GM23338 (cell line): ENCODE data around the gene SRSF7. TPM values are rescaled to one million over a fixed set of nuclear protein-coding genes. Genes with fewer than 3 reads are reported as not detected.

Source experiments
- ATAC-seq: fragments of 200-7000 bp; cut with Tn5 transposase; 3 replicates; pipeline ENCODE4 v1.9.1; 2020
- DNase-seq: peaks from one replicate; pipeline ENCODE4 v3.0.0-alpha.2; 2015; ENCODE audit warnings: low spot score
- H2AFZ ChIP-seq: fragments of 200-600 bp; sonication (generic); 2 replicates; pipeline ENCODE4 v1.8.0; 2016; ENCODE audit warnings: antibody characterized with exemption, mild to moderate bottlenecking, moderate library complexity
- H3F3A ChIP-seq: fragments of 200-600 bp; sonication (generic); replicated peaks from 2 replicates; pipeline ENCODE4 v1.8.0; 2017; ENCODE audit warnings: antibody characterized with exemption, mixed run types, low read depth
- H3K27ac ChIP-seq: fragments of 200-600 bp; sonication (generic); 2 replicates; pipeline ENCODE4 v1.6.1; 2016; ENCODE audit warnings: low read depth
- H3K27me3 ChIP-seq: fragments of 200-600 bp; sonication (generic); 2 replicates; pipeline ENCODE4 v1.8.0; 2016; ENCODE audit warnings: mild to moderate bottlenecking, mixed run types, moderate library complexity; ENCODE audit not compliant: insufficient read depth
- H3K36me3 ChIP-seq: fragments of 200-600 bp; sonication (generic); 2 replicates; pipeline ENCODE4 v1.8.0; 2016; ENCODE audit warnings: mild to moderate bottlenecking; ENCODE audit not compliant: insufficient read depth
- H3K4me1 ChIP-seq: fragments of 200-600 bp; sonication (generic); 2 replicates; pipeline ENCODE4 v1.8.0; 2016; ENCODE audit warnings: mild to moderate bottlenecking, moderate library complexity; ENCODE audit not compliant: insufficient read depth
- H3K4me2 ChIP-seq: fragments of 200-600 bp; sonication (generic); 2 replicates; pipeline ENCODE4 v1.7.1; 2017; ENCODE audit warnings: mixed run types
- H3K4me3 ChIP-seq: fragments of 200-600 bp; sonication (generic); 2 replicates; pipeline ENCODE4 v1.6.1; 2016; ENCODE audit warnings: mixed run types
- H3K79me2 ChIP-seq: fragments of 200-600 bp; sonication (generic); replicated peaks from 2 replicates; pipeline ENCODE4 v1.8.0; 2017; ENCODE audit warnings: mild to moderate bottlenecking; ENCODE audit not compliant: insufficient read depth
- H3K9me2 ChIP-seq: fragments of 200-600 bp; sonication (generic); 2 replicates; pipeline ENCODE4 v1.8.0; 2017; ENCODE audit not compliant: insufficient read depth
- H4K20me1 ChIP-seq: fragments of 200-600 bp; sonication (generic); replicated peaks from 2 replicates; pipeline ENCODE4 v1.8.0; 2017; ENCODE audit warnings: mild to moderate bottlenecking; ENCODE audit not compliant: insufficient read depth
- H3K27ac Mint-ChIP-seq: 2 replicates; pipeline ENCODE4 v1.8.0; 2020; ENCODE audit warnings: inconsistent platforms, mild to moderate bottlenecking, moderate library complexity, mixed read lengths
- H3K27me3 Mint-ChIP-seq: 3 replicates; pipeline ENCODE4 v1.8.0; 2022; ENCODE audit warnings: low read depth, mild to moderate bottlenecking, moderate library complexity, mixed read lengths, inconsistent platforms; ENCODE audit not compliant: insufficient read depth, poor library complexity
- H3K36me3 Mint-ChIP-seq: 3 replicates; pipeline ENCODE4 v1.8.0; 2021; ENCODE audit warnings: low read depth, mild to moderate bottlenecking, inconsistent platforms, moderate library complexity, mixed read lengths
- H3K4me1 Mint-ChIP-seq: 3 replicates; pipeline ENCODE4 v1.8.0; 2020; ENCODE audit warnings: mild to moderate bottlenecking, inconsistent platforms, mixed read lengths
- H3K4me3 Mint-ChIP-seq: 3 replicates; pipeline ENCODE4 v1.8.0; 2021; ENCODE audit warnings: moderate library complexity, mild to moderate bottlenecking, inconsistent platforms, mixed read lengths
- H3K9me3 Mint-ChIP-seq: 3 replicates; pipeline ENCODE4 v1.8.0; 2020; ENCODE audit warnings: moderate library complexity, mild to moderate bottlenecking, inconsistent platforms, mixed read lengths
- CREB1 ChIP-seq: fragments of 250-450 bp; sonication (Bioruptor Pico); IDR thresholded peaks from 2 replicates; pipeline ENCODE4 v1.5.0; 2020; ENCODE audit warnings: low read depth, mild to moderate bottlenecking, moderate library complexity
- CTCF ChIP-seq, 2 experiments: fragments of 200-600 bp in 1 of 2; sonication (generic) in 1 of 2; conservative IDR thresholded peaks; 2 replicates each; pipeline versions ENCODE4 v1.5.1 to v1.6.1; 2016 to 2017; ENCODE audit warnings: antibody characterized with exemption in 2 of 2, low read depth in 2 of 2, mild to moderate bottlenecking in 2 of 2, moderate library complexity in 1 of 2
- ETS1 ChIP-seq: IDR thresholded peaks from 2 replicates; pipeline ENCODE4 v1.6.1; 2016; ENCODE audit warnings: antibody characterized with exemption
- EZH2 ChIP-seq: fragments of 200-600 bp; sonication (generic); IDR thresholded peaks from one replicate; pipeline ENCODE4 v1.8.0; 2017; ENCODE audit warnings: antibody characterized with exemption, mild to moderate bottlenecking, low read depth; ENCODE audit not compliant: unreplicated experiment
- EZH2phosphoT487 ChIP-seq: fragments of 200-600 bp; sonication (generic); IDR thresholded peaks from one replicate; pipeline ENCODE4 v1.8.1; 2018; ENCODE audit warnings: antibody characterized with exemption; ENCODE audit not compliant: unreplicated experiment
- JUNB ChIP-seq: IDR thresholded peaks from one replicate; pipeline ENCODE4 v1.6.1; 2016; ENCODE audit warnings: antibody characterized with exemption; ENCODE audit not compliant: unreplicated experiment
- NANOG ChIP-seq: IDR thresholded peaks from 2 replicates; pipeline ENCODE4 v1.6.1; 2016; ENCODE audit warnings: antibody characterized with exemption, borderline replicate concordance
- POLR2AphosphoS5 ChIP-seq: IDR thresholded peaks from 2 replicates; pipeline ENCODE4 v1.6.1; 2016; ENCODE audit warnings: antibody characterized with exemption, low read depth
- REST ChIP-seq: IDR thresholded peaks from one replicate; pipeline ENCODE4 v1.6.1; 2018; ENCODE audit warnings: antibody characterized with exemption; ENCODE audit not compliant: unreplicated experiment
- STAT1 ChIP-seq: IDR thresholded peaks from one replicate; pipeline ENCODE4 v1.6.1; 2016; ENCODE audit warnings: antibody characterized with exemption; ENCODE audit not compliant: unreplicated experiment
- ZNF114 ChIP-seq: fragments of 250-450 bp; sonication (Bioruptor Pico); IDR thresholded peaks from 2 replicates; pipeline ENCODE4 v1.5.0; 2020; ENCODE audit warnings: mild to moderate bottlenecking, moderate library complexity
- ZNF331 ChIP-seq: fragments of 250-450 bp; sonication (Bioruptor Pico); IDR thresholded peaks from 2 replicates; pipeline ENCODE4 v1.5.0; 2020; ENCODE audit warnings: low read depth, mild to moderate bottlenecking, moderate library complexity
- ZNF462 ChIP-seq: fragments of 250-450 bp; sonication (Bioruptor Pico); IDR thresholded peaks from 2 replicates; pipeline ENCODE4 v1.5.0; 2020; ENCODE audit warnings: mild to moderate bottlenecking, moderate library complexity
- polyA plus RNA-seq: library from polyadenylated mRNA; unstranded; fragments of >200 nt; fragmentation: Nextera tagmentation; extraction: Ambion mirVana; gene quantifications from 2 replicates; pipeline ENCODE4 v1.2.1, GENCODE V29; 2016
- total RNA-seq: library from RNA; depleted of rRNA; stranded (reverse); fragments of >200 nt; shearing (Covaris generic); gene quantifications from 2 replicates; pipeline ENCODE4 v1.2.3, GENCODE V29; 2014

SRSF7 gene
- total and polyA plus RNA-seq, 2 experiments from 2014 or later: 251 to 572 TPM

GRCh38 chr2:38697116-38697840 is 53.9 kb downstream of the SRSF7 start:
- Mint-ChIP-seq H3K9me3 (no peaks in the 10 kb centered on the region), H3K36me3 (no peaks in the 10 kb centered on the region), H3K4me1 (peaks cover 3% of the 10 kb centered on the region; the same call in 2 of the 3 replicates), H3K4me3 (no peak overlapping the region), H3K27me3 (peaks cover 2% of the 10 kb centered on the region), H3K27ac (no peak overlapping the region)
- no peaks in the 10 kb centered on the region for H3K4me1 ChIP-seq
- no peak overlapping the region for H3K4me3 ChIP-seq
- no peak for ATAC-seq
- H4K20me1 ChIP-seq: no peaks in the 10 kb centered on the region
- H3F3A ChIP-seq: no peaks in the 10 kb centered on the region
- no peak for TF ChIP-seq ZNF331
- TF ChIP-seq ZNF462 (CRISPR knock-in tag): no peak
- TF ChIP-seq ZNF114 (CRISPR knock-in tag): no peak
- TF ChIP-seq CREB1: no peak
- TF ChIP-seq EZH2phosphoT487: no peak
- no peak for TF ChIP-seq EZH2
- TF ChIP-seq JUNB: no peak
- TF ChIP-seq NANOG: no peak
- TF ChIP-seq REST: no peak
- TF ChIP-seq CTCF (conservative IDR thresholded peaks at IDR 0.05; ENCODE audit: low read depth in 2 of 2): no peak
- no peak for TF ChIP-seq POLR2AphosphoS5
- TF ChIP-seq STAT1: no peak
- no peak for TF ChIP-seq ETS1
- DNase-seq: no peak
- no peaks in the 10 kb centered on the region for H3K27me3 ChIP-seq
- H3K79me2 ChIP-seq: no peaks in the 10 kb centered on the region
- H3K4me2 ChIP-seq: no peak overlapping the region
- no peaks in the 10 kb centered on the region for H3K9me2 ChIP-seq
- H3K27ac ChIP-seq: no peak overlapping the region
- H3K36me3 ChIP-seq: no peaks in the 10 kb centered on the region
- no peak overlapping the region for H2AFZ ChIP-seq
